MG63 (cell line): ENCODE results near the gene FSD1. TPM values are rescaled to one million over a fixed set of nuclear protein-coding genes. Genes with fewer than 3 reads are reported as not detected.
A peak's percentile ranks its signal among the peaks of the same experiment; 100 is the strongest.
"Not testable (repeated sequence)": the region's sequence is repeated elsewhere in the genome, so short reads cannot be mapped to it uniquely, and the experiment has no call there.

Source experiments
- DNase-seq: peaks from one replicate; pipeline ENCODE4 v3.0.0-alpha.2; 2020
- H3K27me3 ChIP-seq: fragments of 250-450 bp; sonication (Bioruptor Pico); 2 replicates; pipeline ENCODE4 v1.5.1; 2020; ENCODE audit warnings: mild to moderate bottlenecking, moderate library complexity
- H3K36me3 ChIP-seq: fragments of 250-450 bp; sonication (Bioruptor Pico); 2 replicates; pipeline ENCODE4 v1.5.1; 2020; ENCODE audit warnings: mild to moderate bottlenecking, moderate library complexity
- H3K4me3 ChIP-seq: fragments of 250-450 bp; sonication (Bioruptor Pico); 2 replicates; pipeline ENCODE4 v1.5.1; 2020; ENCODE audit warnings: mild to moderate bottlenecking, moderate library complexity
- H3K9me3 ChIP-seq: fragments of 250-450 bp; sonication (Bioruptor Pico); 2 replicates; pipeline ENCODE4 v1.5.1; 2020; ENCODE audit warnings: mild to moderate bottlenecking, moderate library complexity
- total RNA-seq: library from RNA; depleted of rRNA; stranded (reverse); fragments of >200 nt; shearing (Covaris generic); gene quantifications from 2 replicates; pipeline ENCODE4 v1.2.3, GENCODE V29; 2014; ENCODE audit warnings: low replicate concordance

FSD1 gene
- total RNA-seq, 1 experiment from 2014 or later: not detected

DNA sequence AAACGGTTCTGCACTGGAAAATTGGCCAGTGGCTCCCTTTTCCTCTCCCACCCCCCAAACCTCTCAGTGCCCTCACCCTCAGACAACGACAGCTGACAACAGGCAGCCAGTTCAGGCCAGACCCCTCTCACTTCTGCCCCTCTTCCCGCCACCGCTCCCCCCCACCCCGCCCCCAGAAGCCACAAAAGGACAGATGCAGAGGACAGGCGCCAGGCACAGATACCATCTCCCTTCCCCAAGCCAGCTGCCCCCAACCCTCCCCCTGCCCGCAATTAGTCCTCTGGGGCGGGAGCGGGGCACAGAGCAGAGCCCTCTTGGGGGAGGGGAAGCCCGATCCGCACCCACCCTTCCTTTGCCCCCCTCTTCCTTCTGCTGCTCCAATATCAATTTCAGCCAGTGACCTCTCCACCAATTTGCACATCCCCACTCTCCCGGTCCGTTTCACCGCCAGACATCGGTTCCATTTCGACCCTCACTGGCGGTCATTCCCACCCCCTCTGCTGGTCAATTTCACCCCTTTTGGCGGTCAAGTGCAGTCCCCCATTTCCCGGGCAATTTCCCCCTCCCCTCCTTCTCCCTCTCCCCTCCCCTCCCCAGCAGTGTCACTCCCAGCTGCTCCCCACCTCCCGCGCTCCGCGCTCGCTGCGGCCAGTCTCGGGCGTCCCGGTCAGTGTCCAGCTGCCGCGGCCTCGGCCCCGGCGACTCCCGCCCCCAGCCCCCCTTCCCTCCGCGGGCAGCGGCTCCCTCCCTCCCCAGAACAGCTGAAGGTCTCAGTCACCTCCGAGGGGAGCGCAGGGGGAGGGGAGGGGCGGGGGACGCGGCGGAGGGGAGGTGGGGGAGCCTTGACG, 25.8 kb upstream of the FSD1 start, which contains the start of gene SHD:
Gene SHD (plus strand): TSS at position 848 of the 848 bp plus-strand sequence. CDS start 798 bp downstream, outside the sequence.
- peaks cover 29% of the 10 kb centered on the region for H3K27me3 ChIP-seq
- H3K4me3 ChIP-seq: no peak within 1 kb of the TSS
- H3K9me3 ChIP-seq: no peaks in the 10 kb centered on the region

GRCh38 chr19:4279267-4279529, 25.2 kb upstream of the FSD1 start:
- Histone ChIP-seq H3K4me3 (no peak overlapping the region), H3K36me3 (no peaks in the 10 kb centered on the region), H3K27me3 (peaks cover 34% of the 10 kb centered on the region), H3K9me3 (no peaks in the 10 kb centered on the region)
- DNase-seq: no peak

More for the DNA sequence above, 25.8 kb upstream of the FSD1 start, which contains the start of gene SHD:
- no peaks in the 10 kb centered on the region for H3K36me3 ChIP-seq
- DNase-seq: no peak

GRCh38 chr19:4279530-4280422, 24.6 kb upstream of the FSD1 start:
- H3K9me3 ChIP-seq: no peaks in the 10 kb centered on the region
- no peak overlapping the region for H3K4me3 ChIP-seq
- peaks cover 40% of the 10 kb centered on the region for H3K27me3 ChIP-seq
- DNase-seq: no peak
- no peaks in the 10 kb centered on the region for H3K36me3 ChIP-seq

DNA sequence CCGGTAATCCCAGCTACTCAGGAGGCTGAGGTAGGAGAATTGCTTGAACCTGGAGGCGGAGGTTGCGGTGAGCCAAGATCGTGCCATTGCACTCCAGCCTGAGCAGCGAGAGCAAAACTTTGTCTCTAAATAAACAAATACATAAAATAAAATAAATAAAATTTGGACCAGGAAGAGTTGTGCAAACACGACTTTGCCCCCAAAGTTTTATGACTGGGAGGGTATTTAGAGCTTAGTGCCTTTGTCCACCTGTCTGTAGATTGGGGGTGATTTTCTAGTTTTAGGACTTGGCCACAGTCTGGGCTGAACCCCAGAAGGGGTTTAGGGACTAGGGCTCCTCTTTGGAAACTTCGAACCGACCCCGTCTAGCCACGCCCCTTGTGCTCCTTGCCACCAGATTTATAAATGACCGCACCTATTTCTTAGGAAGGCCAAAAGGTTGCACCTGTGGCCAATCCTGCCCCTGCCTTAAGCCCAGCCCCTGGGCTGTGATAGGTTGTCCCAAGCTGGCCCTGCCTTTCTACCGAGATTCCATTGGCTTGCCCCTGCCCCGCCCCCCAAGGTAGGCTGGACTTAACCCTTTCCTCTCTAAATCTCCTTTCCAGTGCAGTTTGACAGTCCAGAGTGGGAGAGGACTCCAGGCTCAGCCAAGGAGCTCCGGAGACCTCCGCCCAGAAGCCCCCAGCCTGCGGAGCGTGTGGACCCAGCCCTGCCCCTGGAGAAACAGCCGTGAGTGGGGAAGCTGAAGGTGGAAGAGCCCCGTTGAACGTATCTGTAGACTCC, 20.0 kb upstream of the FSD1 start:
- H3K36me3 ChIP-seq: no peaks in the 10 kb centered on the region
- peak; percentile 10 for DNase-seq

GRCh38 chr19:4284974-4285373, 19.4 kb upstream of the FSD1 start:
- Histone ChIP-seq H3K27me3 (peaks cover 37% of the 10 kb centered on the region), H3K4me3 (no peak overlapping the region), H3K36me3 (no peaks in the 10 kb centered on the region), H3K9me3 (no peaks in the 10 kb centered on the region)
- no peak for DNase-seq

More for the DNA sequence above, 20.0 kb upstream of the FSD1 start:
- Histone ChIP-seq H3K27me3 (peaks cover 43% of the 10 kb centered on the region), H3K4me3 (no peak overlapping the region), H3K9me3 (no peaks in the 10 kb centered on the region)

DNA sequence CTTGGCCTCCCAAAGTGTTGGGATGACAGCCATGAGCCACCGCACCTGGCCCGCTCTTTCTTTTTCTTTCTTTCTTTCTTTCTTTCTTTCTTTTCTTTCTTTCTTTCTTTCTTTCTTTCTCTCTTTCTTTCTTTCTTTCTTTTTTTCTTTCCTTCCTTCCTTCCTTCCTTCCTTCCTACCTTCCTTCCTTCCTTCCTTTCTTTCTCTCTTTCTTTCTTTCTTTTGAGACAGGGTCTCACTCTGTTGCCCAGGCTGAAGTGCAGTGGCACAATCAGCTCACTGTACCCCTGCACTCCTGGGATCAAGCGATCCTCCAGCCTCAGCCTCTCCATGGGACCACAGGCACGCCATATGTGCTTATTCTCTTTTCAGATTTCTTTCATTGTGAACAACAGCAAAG, 18.3 kb upstream of the FSD1 start:
- peaks cover 31% of the 10 kb centered on the region for H3K27me3 ChIP-seq
- not testable (repeated sequence) for H3K9me3 ChIP-seq, DNase-seq, H3K4me3 ChIP-seq, H3K36me3 ChIP-seq

GRCh38 chr19:4288091-4288777, 16.2 kb upstream of the FSD1 start:
- DNase-seq: no peak
- H3K9me3 ChIP-seq: no peaks in the 10 kb centered on the region
- H3K27me3 ChIP-seq: peaks cover 19% of the 10 kb centered on the region
- no peak overlapping the region for H3K4me3 ChIP-seq
- H3K36me3 ChIP-seq: no peaks in the 10 kb centered on the region

- no peak for DNase-seq
- H3K36me3 ChIP-seq: no peaks in the 10 kb centered on the region
- no peaks in the 10 kb centered on the region for H3K27me3 ChIP-seq
- H3K4me3 ChIP-seq: no peak overlapping the region
- no peaks in the 10 kb centered on the region for H3K9me3 ChIP-seq
Measured at GRCh38 chr19:4291184-4291732, 13.1 kb upstream of the FSD1 start.

DNA sequence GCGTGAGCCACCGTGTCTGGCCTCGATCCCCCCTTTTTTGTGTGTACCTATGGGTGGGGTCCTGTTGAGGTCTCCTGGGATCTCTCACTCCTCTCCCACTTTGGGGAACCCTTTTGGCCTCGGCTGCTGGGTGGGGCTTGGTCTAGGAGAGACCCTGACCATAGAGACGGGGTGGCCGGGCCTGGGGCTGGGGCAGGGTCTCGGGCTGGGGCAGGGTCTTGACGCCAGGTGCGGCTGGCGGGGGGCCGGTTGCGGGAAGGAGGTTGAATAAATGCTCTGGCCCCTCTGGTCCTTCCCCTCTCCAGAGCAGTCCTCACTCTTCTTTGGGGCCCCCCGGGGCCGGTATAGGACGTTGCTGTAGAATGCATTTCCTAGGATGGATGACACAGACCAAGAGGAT, 11.9 kb upstream of the FSD1 start:
- H3K9me3 ChIP-seq: no peaks in the 10 kb centered on the region
- no peak overlapping the region for H3K4me3 ChIP-seq
- DNase-seq: no peak
- no peaks in the 10 kb centered on the region for H3K27me3 ChIP-seq
- no peaks in the 10 kb centered on the region for H3K36me3 ChIP-seq

DNA sequence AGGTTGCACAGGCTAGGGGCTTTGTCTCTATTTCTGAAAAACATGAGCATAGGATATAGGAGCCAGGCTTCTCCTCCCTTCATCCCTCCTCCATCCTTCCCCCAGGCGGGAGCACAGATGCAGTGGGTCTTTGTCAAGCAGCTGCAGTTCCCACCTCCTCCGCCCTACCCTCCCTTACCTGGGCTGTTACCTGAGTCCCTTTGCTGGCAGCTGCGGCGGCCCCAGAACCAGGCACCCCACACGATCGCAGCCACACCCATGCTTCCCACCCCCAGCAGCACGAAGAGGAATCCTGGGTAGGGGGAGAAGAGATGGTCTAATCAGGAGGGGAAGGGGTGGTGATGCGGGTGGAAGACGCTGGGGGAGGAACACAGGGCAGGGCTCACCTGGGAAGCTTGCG, 10.0 kb upstream of the FSD1 start:
- Histone ChIP-seq H3K27me3 (no peaks in the 10 kb centered on the region), H3K9me3 (no peaks in the 10 kb centered on the region), H3K36me3 (no peaks in the 10 kb centered on the region), H3K4me3 (no peak overlapping the region)
- DNase-seq: no peak

- Histone ChIP-seq H3K9me3 (no peaks in the 10 kb centered on the region), H3K4me3 (no peak overlapping the region), H3K27me3 (no peaks in the 10 kb centered on the region), H3K36me3 (no peaks in the 10 kb centered on the region)
- peak; percentile 7 for DNase-seq
Measured at GRCh38 chr19:4295972-4296771, 8.2 kb upstream of the FSD1 start.

DNA sequence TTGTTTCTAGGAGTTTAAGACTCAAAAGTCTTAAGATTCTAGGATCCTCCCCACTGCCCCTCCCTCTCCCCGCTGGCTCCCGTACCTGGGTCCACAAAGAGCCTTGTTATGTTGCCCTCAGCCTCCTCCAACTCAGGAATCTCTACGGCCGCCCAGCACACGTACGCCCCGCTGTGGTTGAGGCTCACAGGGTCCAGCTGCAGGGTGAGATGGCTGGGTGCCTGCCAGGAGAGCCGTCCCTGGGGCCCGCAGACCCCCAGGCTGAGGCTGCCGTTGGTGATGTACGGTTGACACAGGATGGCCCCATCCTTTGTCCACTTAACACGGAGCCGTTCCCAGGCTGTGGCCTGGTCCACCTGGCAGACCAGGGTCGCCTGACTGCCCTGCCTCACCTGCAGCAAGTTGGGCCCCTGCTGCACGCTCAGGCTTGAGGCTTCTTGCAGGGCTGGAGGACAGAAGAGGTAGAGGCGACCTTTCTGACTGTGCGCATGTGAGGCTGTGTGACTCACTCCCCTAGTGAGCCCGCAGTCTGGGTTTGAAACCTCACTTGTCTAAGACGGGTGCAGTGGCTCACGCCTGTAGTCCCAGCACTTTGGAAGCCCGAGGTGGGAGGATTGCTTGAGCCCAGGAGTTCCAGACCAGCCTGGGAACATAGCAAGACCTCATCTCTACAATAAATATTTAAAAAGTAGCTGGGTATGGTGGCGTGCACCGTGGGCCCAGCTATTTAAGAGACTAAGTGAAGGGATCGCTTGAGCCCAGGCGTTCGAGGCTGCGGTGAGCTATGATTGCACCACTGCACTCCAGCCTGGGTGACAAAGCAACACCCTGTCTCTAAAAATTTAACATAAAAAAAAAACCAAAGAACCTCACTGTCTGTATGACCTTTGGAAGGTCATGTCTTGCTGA, 6.2 kb upstream of the FSD1 start:
- no peak overlapping the region for H3K4me3 ChIP-seq
- H3K27me3 ChIP-seq: no peaks in the 10 kb centered on the region
- H3K36me3 ChIP-seq: no peaks in the 10 kb centered on the region
- H3K9me3 ChIP-seq: no peaks in the 10 kb centered on the region
- DNase-seq: no peak

GRCh38 chr19:4298810-4299550, 5.4 kb upstream of the FSD1 start:
- no peaks in the 10 kb centered on the region for H3K36me3 ChIP-seq
- no peak overlapping the region for H3K4me3 ChIP-seq
- no peaks in the 10 kb centered on the region for H3K27me3 ChIP-seq
- no peaks in the 10 kb centered on the region for H3K9me3 ChIP-seq
- DNase-seq: no peak

GRCh38 chr19:4300589-4300988, 3.8 kb upstream of the FSD1 start:
- Histone ChIP-seq H3K9me3 (no peaks in the 10 kb centered on the region), H3K36me3 (no peaks in the 10 kb centered on the region), H3K4me3 (no peak overlapping the region), H3K27me3 (no peaks in the 10 kb centered on the region)
- no peak for DNase-seq
